ENCODE data around the gene MITD1.

MITD1 gene

DNA sequence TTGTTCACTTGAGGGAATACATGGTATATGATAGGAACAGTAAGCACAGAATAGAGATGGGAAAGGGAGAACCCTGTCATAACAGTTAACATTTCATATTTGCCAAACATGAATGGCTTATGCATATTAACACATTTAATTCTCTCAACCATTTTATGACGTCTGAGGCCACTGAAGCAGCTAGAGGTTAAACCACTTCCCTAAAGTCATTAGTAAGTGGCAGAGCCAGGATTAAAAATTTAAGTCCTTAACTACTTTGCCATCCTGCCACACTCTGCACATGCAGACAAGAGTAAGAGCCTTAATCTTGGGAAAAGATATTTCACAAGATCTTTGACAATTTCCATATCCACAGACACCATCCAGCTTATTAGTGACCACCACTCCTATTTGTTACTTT lies 24.0 kb downstream of the MITD1 start:
- ChIA-PET POLR2A (no interaction called here), CTCF (interaction anchor here (1.7 to 2.8 kb wide), 5 partner anchors 11 to 69 kb away, joined by 4 to 11 read pairs (median 6); partner anchors contain the start of gene C2orf15)
- Histone ChIP-seq H3K4me3 (ENCODE audit: control insufficient read depth in 1 of 7, extremely low read depth in 1 of 7, insufficient read depth in 4 of 7, low read depth in 2 of 7, low read length in 6 of 7) (no peak overlapping the region), H3K9me3 (ENCODE audit: control extremely low read depth in 1 of 5, control insufficient read depth in 4 of 5, insufficient read depth in 2 of 5, low read depth in 1 of 5, low read length in 4 of 5) (no peaks in the 10 kb centered on the region), H3K27ac (ENCODE audit: insufficient read depth in 1 of 2, low read depth in 1 of 2, low read length in 2 of 2, poor library complexity in 1 of 2, severe bottlenecking in 2 of 2) (no peak overlapping the region), H3K36me3 (ENCODE audit: control insufficient read depth in 4 of 4, insufficient read depth in 4 of 4, low read length in 3 of 4) (peaks cover 3 to 14% (median 6%) of the 10 kb centered on the region in 4 experiments), H3K27me3 (replicated peaks in 2 of 5; ENCODE audit: control insufficient read depth in 4 of 5, insufficient read depth in 5 of 5, low read length in 4 of 5) (no peaks in the 10 kb centered on the region), H3K4me1 (ENCODE audit: control extremely low read depth in 1 of 4, control insufficient read depth in 4 of 4, insufficient read depth in 4 of 4, low read length in 3 of 4) (peaks cover 10 to 28% (median 19%) of the 10 kb centered on the region in 4 experiments)
- WGBS (ENCODE audit: insufficient coverage) = 17% methylated on average over 1 of the region's 1 CpG
- DNase-seq = peak in 2 of 3 donors; percentile 40 to 56

DNA sequence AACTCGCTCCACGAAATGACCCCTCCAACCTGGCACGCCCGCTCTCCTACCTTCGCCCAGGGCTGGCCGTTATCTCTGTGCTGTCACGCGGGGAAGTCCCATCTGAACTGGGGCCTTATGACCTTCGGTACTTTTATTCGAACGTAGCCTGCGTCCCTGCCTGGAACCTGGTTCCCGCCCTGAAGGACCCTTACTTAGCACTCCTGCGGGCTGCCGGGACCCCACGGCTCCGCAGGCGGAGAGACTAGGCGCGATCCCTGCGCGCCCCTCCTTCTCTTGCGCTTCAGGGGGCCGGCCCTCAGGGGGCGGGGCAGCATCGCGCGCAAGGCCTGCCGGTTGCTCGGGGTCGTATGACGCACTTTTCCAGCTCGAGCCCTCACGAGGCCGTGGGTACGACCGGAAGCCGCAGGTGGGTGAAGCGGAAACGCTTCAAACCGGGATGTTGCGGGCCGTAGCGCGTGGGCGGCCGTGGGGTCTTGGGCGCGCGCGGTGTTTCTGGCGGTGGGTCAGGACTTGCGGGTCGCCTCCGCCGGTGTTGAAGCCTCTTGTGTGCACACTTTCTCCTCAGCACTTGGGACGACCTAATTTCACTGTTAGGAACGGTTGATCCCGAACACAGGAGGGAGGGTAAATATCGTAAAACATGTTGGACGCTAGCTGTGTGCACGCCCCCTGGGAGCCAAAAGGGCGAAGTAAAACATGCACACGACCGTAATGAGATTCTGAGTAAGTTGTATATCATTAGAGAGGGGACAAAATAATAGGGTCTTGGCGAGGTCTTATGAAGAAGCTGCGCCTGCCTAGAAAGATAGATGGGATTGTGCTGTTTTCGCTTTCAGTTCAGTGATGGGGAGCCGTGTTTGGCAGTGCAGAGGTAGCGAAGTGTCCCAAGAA lies 26.0 kb downstream of the MITD1 start, which contains the start of the genes LIPT1 and TSGA10:
Gene LIPT1, plus strand, starts transcription at position 325 of the 894 bp plus-strand sequence. CDS start 6,991 bp downstream, outside the sequence.
Gene TSGA10, minus strand, starts transcription at position 300 of the 894 bp plus-strand sequence. CDS start 45,503 bp downstream, outside the sequence.
- Histone ChIP-seq H3K4me3 (ENCODE audit: control insufficient read depth in 1 of 7, extremely low read depth in 1 of 7, insufficient read depth in 4 of 7, low read depth in 2 of 7, low read length in 6 of 7) (peak within 1 kb of the TSS; percentile 47 to 99 (median 91)), H3K9me3 (ENCODE audit: control extremely low read depth in 1 of 5, control insufficient read depth in 4 of 5, insufficient read depth in 2 of 5, low read depth in 1 of 5, low read length in 4 of 5) (no peaks in the 10 kb centered on the region), H3K27ac (ENCODE audit: insufficient read depth in 1 of 2, low read depth in 1 of 2, low read length in 2 of 2, poor library complexity in 1 of 2, severe bottlenecking in 2 of 2) (peak within 1 kb of the TSS; percentile 71 to 88), H3K36me3 (ENCODE audit: control insufficient read depth in 4 of 4, insufficient read depth in 4 of 4, low read length in 3 of 4) (peaks cover 0 to 10% (median 4%) of the 10 kb centered on the region in 4 experiments), H3K27me3 (replicated peaks in 2 of 5; ENCODE audit: control insufficient read depth in 4 of 5, insufficient read depth in 5 of 5, low read length in 4 of 5) (no peaks in the 10 kb centered on the region), H3K4me1 (ENCODE audit: control extremely low read depth in 1 of 4, control insufficient read depth in 4 of 4, insufficient read depth in 4 of 4, low read length in 3 of 4) (peaks cover 10 to 28% (median 19%) of the 10 kb centered on the region in 4 experiments)
- ChIA-PET CTCF (interaction anchor here (1.2 to 1.9 kb wide), 4 partner anchors 10 to 182 kb away, joined by 3 to 5 read pairs (median 4); partner anchors contain the start of gene EIF5B), POLR2A (interaction anchor here (1.4 to 1.7 kb wide), 2 partner anchors 13 to 25 kb away, joined by 4 to 7 read pairs; partner anchors contain the start of gene C2orf15)
- 0% methylated on average over 59 of the region's 70 CpGs for WGBS (ENCODE audit: insufficient coverage)
- DNase-seq = peak; percentile 94 to 97 (median 96)

DNA sequence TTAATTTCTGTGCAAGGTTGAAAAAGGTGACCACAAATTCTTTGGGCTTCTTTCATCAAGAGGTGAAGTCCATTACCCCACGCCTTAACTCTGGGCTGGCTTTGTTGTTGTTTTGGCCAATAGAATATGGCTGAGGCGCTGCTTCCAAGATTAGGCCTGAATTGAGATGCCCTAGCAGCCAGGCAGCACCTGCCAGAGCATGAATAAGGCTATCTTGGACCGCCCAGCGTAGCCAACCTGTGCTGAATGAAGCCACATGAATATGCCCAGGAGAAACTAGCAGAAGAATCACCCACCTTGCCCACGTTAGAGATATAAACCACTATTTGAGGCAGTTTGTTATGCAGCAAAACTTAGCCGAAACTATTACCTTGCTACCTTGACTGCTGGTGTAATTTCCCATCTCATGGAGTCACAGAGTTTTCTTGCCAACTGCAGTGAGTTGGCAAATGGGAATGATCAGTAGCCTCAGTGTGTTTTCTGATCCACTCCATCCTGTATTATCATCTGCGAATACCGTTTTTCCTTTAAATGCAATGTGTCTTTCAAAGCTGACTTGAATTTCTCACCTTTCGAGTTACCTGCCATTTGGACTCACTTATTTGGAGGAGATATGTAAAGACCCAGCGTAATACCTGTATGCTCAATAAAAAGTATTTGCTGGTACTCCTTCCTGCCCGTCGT lies 26.8 kb downstream of the MITD1 start:
- Histone ChIP-seq H3K4me1 (ENCODE audit: control extremely low read depth in 1 of 4, control insufficient read depth in 4 of 4, insufficient read depth in 4 of 4, low read length in 3 of 4) (peaks cover 10 to 28% (median 19%) of the 10 kb centered on the region in 4 experiments), H3K9me3 (ENCODE audit: control extremely low read depth in 1 of 5, control insufficient read depth in 4 of 5, insufficient read depth in 2 of 5, low read depth in 1 of 5, low read length in 4 of 5) (no peaks in the 10 kb centered on the region), H3K4me3 (ENCODE audit: control insufficient read depth in 1 of 7, extremely low read depth in 1 of 7, insufficient read depth in 4 of 7, low read depth in 2 of 7, low read length in 6 of 7) (peak overlapping the region; percentile 47 to 99 (median 91)), H3K27ac (ENCODE audit: insufficient read depth in 1 of 2, low read depth in 1 of 2, low read length in 2 of 2, poor library complexity in 1 of 2, severe bottlenecking in 2 of 2) (peak overlapping the region; percentile 71 to 88), H3K27me3 (replicated peaks in 2 of 5; ENCODE audit: control insufficient read depth in 4 of 5, insufficient read depth in 5 of 5, low read length in 4 of 5) (no peaks in the 10 kb centered on the region), H3K36me3 (ENCODE audit: control insufficient read depth in 4 of 4, insufficient read depth in 4 of 4, low read length in 3 of 4) (peaks cover 0 to 3% (median 0%) of the 10 kb centered on the region in 4 experiments)
- POLR2A ChIA-PET = interaction anchor here (1.4 to 1.7 kb wide), 2 partner anchors 12 to 26 kb away, joined by 4 to 7 read pairs; partner anchors contain the start of gene C2orf15
- CTCF ChIA-PET = interaction anchor here (1.3 kb wide), 1 partner anchor 23 kb away, joined by 4 read pairs; no protein-coding TSS in a partner anchor
- 40% methylated on average over 11 of the region's 12 CpGs for WGBS (ENCODE audit: insufficient coverage)
- DNase-seq = peak in 2 of 3 donors; percentile 20 to 27

GRCh38 chr2:99152199-99152895 lies 28.5 kb downstream of the MITD1 start:
- Histone ChIP-seq H3K9me3 (ENCODE audit: control extremely low read depth in 1 of 5, control insufficient read depth in 4 of 5, insufficient read depth in 2 of 5, low read depth in 1 of 5, low read length in 4 of 5) (no peaks in the 10 kb centered on the region), H3K4me1 (ENCODE audit: control extremely low read depth in 1 of 4, control insufficient read depth in 4 of 4, insufficient read depth in 4 of 4, low read length in 3 of 4) (peaks cover 10 to 27% (median 19%) of the 10 kb centered on the region in 4 experiments), H3K27me3 (replicated peaks in 2 of 5; ENCODE audit: control insufficient read depth in 4 of 5, insufficient read depth in 5 of 5, low read length in 4 of 5) (no peaks in the 10 kb centered on the region), H3K27ac (ENCODE audit: insufficient read depth in 1 of 2, low read depth in 1 of 2, low read length in 2 of 2, poor library complexity in 1 of 2, severe bottlenecking in 2 of 2) (no peak overlapping the region), H3K4me3 (ENCODE audit: control insufficient read depth in 1 of 7, extremely low read depth in 1 of 7, insufficient read depth in 4 of 7, low read depth in 2 of 7, low read length in 6 of 7) (no peak overlapping the region), H3K36me3 (ENCODE audit: control insufficient read depth in 4 of 4, insufficient read depth in 4 of 4, low read length in 3 of 4) (no peaks in the 10 kb centered on the region)
- 94% methylated on average over 7 of the region's 7 CpGs for WGBS (ENCODE audit: insufficient coverage)
- no peak for DNase-seq
- POLR2A ChIA-PET = no interaction called here
- CTCF ChIA-PET = no interaction called here

DNA sequence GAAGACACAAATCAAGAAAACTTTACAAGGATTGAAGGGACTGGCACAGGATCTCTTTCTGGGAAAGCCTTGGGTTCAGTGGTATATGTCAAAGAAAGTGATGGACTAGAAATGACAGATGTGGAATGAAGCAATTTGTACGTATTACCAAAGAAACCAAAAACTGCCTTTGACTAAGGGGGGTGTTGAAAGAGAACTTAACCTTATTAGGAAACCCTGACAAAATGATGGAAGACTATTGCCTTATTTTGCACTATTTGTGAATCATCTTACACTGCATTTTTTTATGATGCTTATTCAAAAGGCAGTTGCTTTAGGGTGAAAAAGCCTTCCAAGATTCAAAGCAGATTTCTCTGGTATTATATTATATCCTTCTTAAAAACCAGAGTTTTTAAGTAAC lies 30.2 kb downstream of the MITD1 start:
- Histone ChIP-seq H3K9me3 (ENCODE audit: control extremely low read depth in 1 of 5, control insufficient read depth in 4 of 5, insufficient read depth in 2 of 5, low read depth in 1 of 5, low read length in 4 of 5) (no peaks in the 10 kb centered on the region), H3K4me3 (ENCODE audit: control insufficient read depth in 1 of 7, extremely low read depth in 1 of 7, insufficient read depth in 4 of 7, low read depth in 2 of 7, low read length in 6 of 7) (no peak overlapping the region), H3K36me3 (ENCODE audit: control insufficient read depth in 4 of 4, insufficient read depth in 4 of 4, low read length in 3 of 4) (no peaks in the 10 kb centered on the region), H3K27ac (ENCODE audit: insufficient read depth in 1 of 2, low read depth in 1 of 2, low read length in 2 of 2, poor library complexity in 1 of 2, severe bottlenecking in 2 of 2) (no peak overlapping the region), H3K27me3 (replicated peaks in 2 of 5; ENCODE audit: control insufficient read depth in 4 of 5, insufficient read depth in 5 of 5, low read length in 4 of 5) (no peaks in the 10 kb centered on the region), H3K4me1 (ENCODE audit: control extremely low read depth in 1 of 4, control insufficient read depth in 4 of 4, insufficient read depth in 4 of 4, low read length in 3 of 4) (peaks cover 8 to 14% (median 10%) of the 10 kb centered on the region in 4 experiments)
- 100% methylated on average over 1 of the region's 1 CpG for WGBS (ENCODE audit: insufficient coverage)
- DNase-seq = peak in 1 of 3 donors; percentile 9
- ChIA-PET CTCF (interaction anchor here (0.6 kb wide), 1 partner anchor 9 kb away, joined by 3 read pairs; the partner anchor contains the start of gene C2orf15), POLR2A (no interaction called here)

All from common myeloid progenitor, CD34-positive (primary cell).